Progenitor cell of endocrine pancreas (in vitro differentiated cells): Measurements from ENCODE around the gene FZD1. TPM values are rescaled to one million over a fixed set of nuclear protein-coding genes. Genes with fewer than 3 reads are reported as not detected.

Experiments
- DNase-seq: peaks from one replicate; pipeline ENCODE4 v3.0.0; 2021; ENCODE audit warnings: low spot score; ENCODE audit not compliant: unreplicated experiment
- H3K27ac Mint-ChIP-seq: 2 replicates; pipeline ENCODE4 v1.8.0; 2021; ENCODE audit warnings: mild to moderate bottlenecking, moderate library complexity, mixed read lengths
- H3K27me3 Mint-ChIP-seq: 2 replicates; pipeline ENCODE4 v1.8.0; 2021; ENCODE audit warnings: mixed read lengths
- H3K36me3 Mint-ChIP-seq: 2 replicates; pipeline ENCODE4 v1.8.0; 2022; ENCODE audit warnings: mixed read lengths; ENCODE audit not compliant: insufficient read depth
- H3K4me1 Mint-ChIP-seq: 2 replicates; pipeline ENCODE4 v1.8.0; 2021; ENCODE audit warnings: low read depth, mixed read lengths
- H3K4me3 Mint-ChIP-seq: 2 replicates; pipeline ENCODE4 v1.8.0; 2021; ENCODE audit warnings: low read depth, mild to moderate bottlenecking, moderate library complexity, mixed read lengths
- H3K9me3 Mint-ChIP-seq: 2 replicates; pipeline ENCODE4 v1.8.0; 2021; ENCODE audit warnings: low read depth, mixed read lengths
- CTCF ChIP-seq: fragments of 200-600 bp; sonication (generic); IDR thresholded peaks from one replicate; pipeline ENCODE4 v1.5.0; 2021; ENCODE audit warnings: antibody characterized with exemption, mild to moderate bottlenecking; ENCODE audit not compliant: unreplicated experiment
- total RNA-seq: library from RNA; stranded (reverse); gene quantifications from 2 replicates; pipeline ENCODE4 v1.2.1, GENCODE V29; 2021

The FZD1 gene
- total RNA-seq, 1 donor from 2014 or later: 12.0 TPM

GRCh38 chr7:91240376-91240941, 23.8 kb upstream of the FZD1 start:
- peaks cover 5% of the 10 kb centered on the region for H3K4me1 Mint-ChIP-seq

GRCh38 chr7:91242097-91242844, 22.0 kb upstream of the FZD1 start:
- Mint-ChIP-seq H3K9me3 (no peaks in the 10 kb centered on the region), H3K27ac (no peak overlapping the region), H3K4me1 (peaks cover 5% of the 10 kb centered on the region), H3K4me3 (no peak overlapping the region), H3K36me3 (no peaks in the 10 kb centered on the region), H3K27me3 (no peaks in the 10 kb centered on the region)
- TF ChIP-seq CTCF: no peak
- DNase-seq: no peak

More at GRCh38 chr7:91240376-91240941, 23.8 kb upstream of the FZD1 start:
- no peaks in the 10 kb centered on the region for H3K36me3 Mint-ChIP-seq
- no peak for DNase-seq
- H3K9me3 Mint-ChIP-seq: no peaks in the 10 kb centered on the region
- no peak overlapping the region for H3K4me3 Mint-ChIP-seq
- no peaks in the 10 kb centered on the region for H3K27me3 Mint-ChIP-seq
- TF ChIP-seq CTCF: no peak
- H3K27ac Mint-ChIP-seq: no peak overlapping the region

- H3K4me3 Mint-ChIP-seq: no peak overlapping the region
- peaks cover 5% of the 10 kb centered on the region for H3K4me1 Mint-ChIP-seq
- H3K27ac Mint-ChIP-seq: no peak overlapping the region
These were observed 20.5 kb upstream of the FZD1 start for GRCh38 chr7:91243591-91244301.

GRCh38 chr7:91247500-91247899, 16.7 kb upstream of the FZD1 start:
- Mint-ChIP-seq H3K27ac (no peak overlapping the region), H3K4me3 (no peak overlapping the region), H3K36me3 (no peaks in the 10 kb centered on the region), H3K27me3 (no peaks in the 10 kb centered on the region), H3K4me1 (no peaks in the 10 kb centered on the region), H3K9me3 (no peaks in the 10 kb centered on the region)
- DNase-seq: no peak
- no peak for TF ChIP-seq CTCF

More at GRCh38 chr7:91243591-91244301, 20.5 kb upstream of the FZD1 start:
- no peak for DNase-seq
- no peaks in the 10 kb centered on the region for H3K27me3 Mint-ChIP-seq
- TF ChIP-seq CTCF: no peak
- no peaks in the 10 kb centered on the region for H3K9me3 Mint-ChIP-seq
- H3K36me3 Mint-ChIP-seq: no peaks in the 10 kb centered on the region

GRCh38 chr7:91248996-91249395, 15.2 kb upstream of the FZD1 start:
- TF ChIP-seq CTCF: no peak
- DNase-seq: no peak
- Mint-ChIP-seq H3K36me3 (no peaks in the 10 kb centered on the region), H3K4me3 (no peak overlapping the region), H3K4me1 (no peaks in the 10 kb centered on the region), H3K9me3 (peaks cover 8% of the 10 kb centered on the region), H3K27ac (no peak overlapping the region), H3K27me3 (no peaks in the 10 kb centered on the region)
